SK-N-MC (cell line): ENCODE measurements around the gene RAB9B.

Experiments
- EZH2 ChIP-seq: fragments of 200-600 bp; sonication (generic); IDR thresholded peaks from one replicate; pipeline ENCODE4 v1.6.1; 2017; ENCODE audit warnings: antibody characterized with exemption
- FOXP2 ChIP-seq: optimal IDR thresholded peaks from 2 replicates; pipeline ENCODE3; 2011; ENCODE audit warnings: mild to moderate bottlenecking, moderate library complexity; ENCODE audit not compliant: insufficient read depth; ENCODE audit errors: extremely low read length, control extremely low read depth
- POLR2AphosphoS5 ChIP-seq: IDR thresholded peaks from 2 replicates; pipeline ENCODE4 v1.6.1; 2012; ENCODE audit warnings: mild to moderate bottlenecking, low read depth, low read length, borderline replicate concordance

- TF ChIP-seq POLR2AphosphoS5 (no peak), EZH2 (no peak), FOXP2 (no peak)
Measured at GRCh38 chrX:103806862-103807474, 25.1 kb downstream of the RAB9B start.
